Liver (tissue), 3 donors: ENCODE data around the gene KRTAP22-2.

Experiments
- CTCF ChIP-seq: fragments of 150-350 bp; IDR thresholded peaks from 2 replicates; pipeline ENCODE4 v1.5.1; 2017; ENCODE audit warnings: improper control_type of control experiment, low read depth, low read length; ENCODE audit not compliant: missing input control
- FOXA1 ChIP-seq: IDR thresholded peaks from 2 replicates; pipeline ENCODE4 v1.6.1; 2016; ENCODE audit warnings: antibody characterized with exemption
- GABPA ChIP-seq, 2 donors: IDR thresholded peaks in 1 of 2; conservative IDR thresholded peaks in 1 of 2; 2 replicates each; pipeline ENCODE4 v1.6.1; 2016; ENCODE audit warnings: antibody characterized with exemption in 2 of 2, mild to moderate bottlenecking in 1 of 2, moderate library complexity in 1 of 2
- MAX ChIP-seq: IDR thresholded peaks from 2 replicates; pipeline ENCODE4 v1.6.1; 2016; ENCODE audit warnings: antibody characterized with exemption
- NR2F2 ChIP-seq: IDR thresholded peaks from 2 replicates; pipeline ENCODE4 v1.6.1; 2016; ENCODE audit warnings: antibody characterized with exemption
- RAD21 ChIP-seq, 2 donors: IDR thresholded peaks; 2 replicates each; pipeline ENCODE4 v1.6.1; 2016; ENCODE audit warnings: antibody characterized with exemption in 2 of 2, mild to moderate bottlenecking in 2 of 2
- REST ChIP-seq: IDR thresholded peaks from 2 replicates; pipeline ENCODE4 v1.6.1; 2016; ENCODE audit warnings: antibody characterized with exemption, mild to moderate bottlenecking
- RXRA ChIP-seq, 2 donors: IDR thresholded peaks; 2 replicates each; pipeline ENCODE4 v1.6.1; 2017 to 2018; ENCODE audit warnings: antibody characterized with exemption in 2 of 2, mild to moderate bottlenecking in 1 of 2
- SP1 ChIP-seq: IDR thresholded peaks from 2 replicates; pipeline ENCODE4 v1.6.1; 2018; ENCODE audit warnings: antibody characterized with exemption, mild to moderate bottlenecking
- TAF1 ChIP-seq: conservative IDR thresholded peaks from 2 replicates; pipeline ENCODE4 v1.6.1; 2016; ENCODE audit warnings: antibody characterized with exemption, mild to moderate bottlenecking
- YY1 ChIP-seq: IDR thresholded peaks from 2 replicates; pipeline ENCODE4 v1.6.1; 2016; ENCODE audit warnings: antibody characterized with exemption, mild to moderate bottlenecking
- donor health status: healthy.
- donor health status: healthy.

- TF ChIP-seq CTCF (no peak), SP1 (no peak), YY1 (no peak), MAX (no peak), TAF1 (no peak), RAD21 (IDR thresholded peaks at IDR 0.05) (no peak), GABPA (IDR thresholded peaks at IDR 0.05 in 1 of 2, conservative IDR thresholded peaks at IDR 0.05 in 1 of 2) (no peak), NR2F2 (no peak), RXRA (IDR thresholded peaks at IDR 0.05) (no peak), REST (no peak), FOXA1 (no peak)
Measured at GRCh38 chr21:30577766-30578165, 12.4 kb downstream of the KRTAP22-2 start.
